Amniotic stem cell (primary cell): ENCODE results near the gene DNAH2.

ENCODE experiments used
- DNase-seq: peaks from one replicate; lab custom pipeline; 2025; lab: John Stamatoyannopoulos, UW

DNAH2 gene

DNA sequence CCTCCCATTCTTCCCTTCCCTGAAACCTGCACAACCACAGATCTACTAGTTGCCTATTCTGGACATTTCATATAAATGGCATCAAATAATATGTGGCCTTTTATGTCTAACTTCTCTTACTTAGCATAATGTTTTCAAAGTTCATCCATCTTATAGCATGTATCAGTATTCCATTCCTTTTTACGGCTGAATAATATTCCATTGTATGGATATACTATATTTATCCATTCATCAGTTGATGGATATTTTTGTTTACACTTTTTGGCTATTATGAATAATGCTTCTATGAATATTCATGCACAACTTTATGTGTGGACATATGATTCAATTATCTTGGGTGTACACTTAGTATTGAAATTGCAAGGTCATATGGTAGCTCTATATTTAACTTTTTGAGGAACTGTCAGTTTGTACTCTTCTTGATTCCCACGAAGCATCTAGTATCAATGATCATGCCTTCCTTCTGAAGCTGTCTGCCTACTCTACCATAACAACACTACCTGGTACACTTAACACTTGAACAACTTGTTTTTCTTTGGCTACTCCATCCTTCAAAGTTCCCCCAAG is 158.3 kb downstream of the DNAH2 start:
- no peak for DNase-seq

DNA sequence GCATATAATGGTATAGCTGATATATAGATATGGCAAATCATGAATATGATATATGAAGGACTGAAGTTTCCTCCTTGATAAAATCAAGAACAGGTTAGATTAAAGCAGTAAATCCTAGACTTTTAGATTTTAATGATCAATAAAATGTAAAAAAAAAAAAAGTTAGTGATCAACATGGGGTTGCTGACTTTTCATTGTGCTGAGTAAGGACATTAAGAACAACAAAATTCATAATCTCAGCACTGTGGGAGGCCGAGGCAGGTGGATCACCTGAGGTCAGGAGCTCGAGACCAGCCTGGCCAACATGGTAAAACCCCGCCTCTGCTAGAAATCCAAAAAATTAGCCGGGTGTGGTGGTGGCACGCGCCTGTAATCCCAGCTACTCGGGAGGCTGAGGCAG is 160.7 kb downstream of the DNAH2 start:
- DNase-seq = no peak

DNA sequence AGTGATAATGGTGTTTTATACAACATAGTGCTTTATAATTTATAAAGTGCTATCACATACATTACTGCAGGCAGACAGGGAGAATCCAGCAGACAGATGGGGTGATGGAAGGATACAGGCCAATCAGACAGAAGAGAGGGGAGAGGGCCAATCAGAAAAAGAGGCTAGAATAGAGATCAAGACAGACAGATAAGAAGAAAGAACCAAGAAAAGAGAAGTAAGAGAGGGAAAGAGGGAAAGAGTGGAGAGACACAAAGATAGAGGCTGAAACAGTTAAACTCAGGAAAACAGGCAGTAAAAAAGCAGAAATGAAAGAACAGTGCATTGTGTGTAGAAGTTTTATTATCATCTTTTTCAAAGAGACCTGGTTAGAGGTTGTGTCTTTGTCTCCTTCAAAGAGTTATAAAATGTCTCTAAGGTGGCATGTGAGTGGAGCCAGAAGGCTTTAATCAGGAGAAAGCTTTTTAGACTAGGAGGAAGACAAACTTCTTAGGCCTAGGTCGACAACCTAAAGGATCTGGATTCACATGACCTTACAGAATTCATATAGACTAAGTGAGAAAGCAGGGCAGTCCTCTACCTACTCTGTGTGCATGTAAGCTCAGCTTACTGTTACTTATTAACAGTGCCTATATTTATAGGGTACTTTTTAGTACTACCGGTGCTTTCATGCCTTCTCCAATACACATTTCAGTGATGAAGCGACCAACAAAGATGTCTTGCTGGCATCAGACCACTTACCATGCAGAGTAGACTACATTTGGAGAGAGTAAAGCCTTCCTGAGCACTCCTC is 162.7 kb downstream of the DNAH2 start:
- DNase-seq = no peak

DNA sequence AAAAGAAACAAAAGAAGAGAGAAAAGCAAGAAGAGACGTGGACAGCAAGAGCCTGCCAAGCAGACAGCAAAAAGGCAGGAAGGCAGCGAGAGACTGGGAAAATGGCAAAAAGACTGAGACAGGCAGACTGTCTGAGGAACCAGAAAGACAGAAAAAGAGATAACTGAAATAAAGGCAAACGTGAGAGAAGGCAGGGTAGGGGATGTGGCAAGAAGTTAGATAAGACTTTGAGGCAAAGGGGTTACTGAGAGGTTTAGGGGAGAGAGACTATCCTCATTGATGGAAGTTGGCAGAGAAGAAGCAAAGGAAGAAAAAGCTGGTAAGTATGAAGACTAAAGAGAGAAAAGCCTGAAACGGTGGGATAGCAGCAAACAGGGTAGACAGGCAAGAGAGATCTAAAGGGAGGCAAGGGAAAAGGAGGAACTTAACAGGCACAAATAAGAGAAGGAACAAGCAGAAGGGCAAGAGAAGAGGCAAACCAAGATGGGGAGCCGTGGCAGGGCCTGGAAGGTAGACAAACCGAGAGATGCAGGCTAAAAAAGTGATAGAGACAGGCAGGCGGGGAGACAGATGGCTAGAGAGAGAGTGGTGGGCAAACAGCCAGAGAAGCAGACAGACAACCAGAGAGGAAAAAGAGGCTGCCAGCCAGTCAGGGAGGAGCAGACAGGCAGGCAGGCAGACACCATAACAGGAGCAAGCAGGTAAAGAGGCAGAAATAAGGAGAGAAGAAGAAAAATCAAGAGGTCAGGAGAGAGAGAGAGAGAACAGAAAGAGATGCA is 163.9 kb downstream of the DNAH2 start:
- DNase-seq = no peak

DNA sequence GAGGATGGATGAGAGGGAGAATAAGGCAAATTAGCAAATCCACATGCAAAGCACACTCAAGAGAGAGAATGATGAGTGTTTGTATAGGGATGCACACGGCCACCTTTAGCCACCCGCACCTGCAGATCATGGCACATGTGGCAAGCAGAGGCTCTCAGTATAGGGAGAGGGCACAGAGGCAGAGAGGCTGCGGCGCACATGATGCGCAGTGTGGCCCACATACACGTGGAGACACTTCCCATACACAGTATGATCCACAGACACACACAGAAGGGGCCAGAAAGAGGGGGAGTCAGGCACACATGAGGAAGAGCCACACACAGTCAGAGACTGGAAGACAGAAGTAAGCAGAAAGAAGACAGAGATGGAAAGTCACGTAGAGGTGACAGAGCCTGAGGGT is 164.5 kb downstream of the DNAH2 start:
- DNase-seq = no peak

DNA sequence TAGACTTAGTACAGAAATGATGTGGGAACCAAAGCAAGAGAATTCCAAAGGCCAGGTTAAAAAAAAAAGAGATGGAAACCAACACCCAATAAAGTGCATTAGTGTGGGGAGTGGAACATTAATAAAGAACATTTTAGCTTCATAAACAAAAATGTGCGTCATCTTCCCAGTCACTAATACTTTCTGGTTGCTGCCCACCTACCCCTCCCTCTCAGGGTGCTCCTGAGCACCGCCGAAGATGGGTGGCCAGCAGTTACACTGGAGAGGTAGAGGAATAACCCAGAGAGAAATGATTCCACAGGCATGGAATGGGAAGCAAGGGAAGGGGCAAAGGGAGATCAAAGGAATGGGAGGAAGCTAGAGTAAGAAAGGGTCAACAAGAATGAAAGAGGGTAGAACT is 165.1 kb downstream of the DNAH2 start:
- DNase-seq = no peak
